Choroid plexus epithelial cell (primary cell): ENCODE measurements around the gene NTSR1.

Experiments
- DNase-seq: peaks from one replicate; pipeline ENCODE4 v3.0.0-alpha.2; 2010; ENCODE audit warnings: low read depth
- H3K4me3 ChIP-seq: 2 replicates; pipeline ENCODE4 v1.5.1; 2011; ENCODE audit warnings: low read depth, mild to moderate bottlenecking, control low read depth, low read length, moderate library complexity
- CTCF ChIP-seq: conservative IDR thresholded peaks from 2 replicates; pipeline ENCODE4 v1.5.1; 2011; ENCODE audit warnings: low read depth, mild to moderate bottlenecking, control low read depth, inconsistent platforms, low read length, moderate library complexity

The NTSR1 gene

GRCh38 chr20:62674370-62674769, 34.3 kb upstream of the NTSR1 start:
- TF ChIP-seq CTCF: no peak
- no peak overlapping the region for H3K4me3 ChIP-seq

GRCh38 chr20:62675156-62675876, 33.3 kb upstream of the NTSR1 start:
- no peak for DNase-seq
- H3K4me3 ChIP-seq: no peak overlapping the region
- no peak for TF ChIP-seq CTCF

More at GRCh38 chr20:62674370-62674769, 34.3 kb upstream of the NTSR1 start:
- no peak for DNase-seq

- no peak for TF ChIP-seq CTCF
- H3K4me3 ChIP-seq: no peak overlapping the region
- no peak for DNase-seq
Measured at GRCh38 chr20:62675877-62676260, 32.8 kb upstream of the NTSR1 start.

- TF ChIP-seq CTCF: no peak
- no peak overlapping the region for H3K4me3 ChIP-seq
- no peak for DNase-seq
Measured at GRCh38 chr20:62676976-62677375, 31.7 kb upstream of the NTSR1 start.

- TF ChIP-seq CTCF: no peak
- H3K4me3 ChIP-seq: no peak overlapping the region
- DNase-seq: no peak
Measured at GRCh38 chr20:62677678-62678077, 31.0 kb upstream of the NTSR1 start.

GRCh38 chr20:62678553-62678952, 30.1 kb upstream of the NTSR1 start:
- no peak for TF ChIP-seq CTCF
- peak; percentile 12 for DNase-seq
- H3K4me3 ChIP-seq: no peak overlapping the region

- no peak for DNase-seq
- no peak overlapping the region for H3K4me3 ChIP-seq
- no peak for TF ChIP-seq CTCF
Measured at GRCh38 chr20:62679978-62680589, 28.6 kb upstream of the NTSR1 start.
